CD4-positive, alpha-beta T cell (primary cell): ENCODE data around the gene PRDM16. TPM values are rescaled to one million over a fixed set of nuclear protein-coding genes. Genes with fewer than 3 reads are reported as not detected.

Experiments used
- ATAC-seq: fragments of 200-7000 bp; cut with Tn5 transposase; one replicate; pipeline ENCODE4 v1.10.0; 2022; ENCODE audit warnings: mild to moderate bottlenecking; ENCODE audit not compliant: poor library complexity
- CTCF ChIA-PET: fragments of 350-600 bp; sonication (Branson Sonifier 250); formaldehyde crosslinking; loops from one replicate; lab custom pipeline; 2021; ENCODE audit warnings: antibody characterized with exemption, inconsistent platforms; lab: Charles Lee
- POLR2A ChIA-PET: fragments of 350-600 bp; sonication (Branson Sonifier 250); formaldehyde crosslinking; loops from one replicate; lab custom pipeline; 2021; ENCODE audit warnings: antibody characterized with exemption, inconsistent platforms; lab: Charles Lee
- DNase-seq, 14 experiments: peaks; one replicate each; pipeline ENCODE4 v3.0.0-alpha.2; 2013 to 2020; ENCODE audit warnings: mixed read lengths in 2 of 14
- H3K27ac ChIP-seq, 2 donors: one replicate each; pipeline versions ENCODE4 v1.5.1 to v1.7.0; 2013; ENCODE audit warnings: low read length in 2 of 2, low read depth in 1 of 2, mild to moderate bottlenecking in 1 of 2
- H3K27me3 ChIP-seq, 2 experiments: 1 replicate in 1 of 2; 2 replicates in 1 of 2; pipeline versions ENCODE4 v1.6.1 to v1.7.0; 2013; ENCODE audit warnings: low read length in 2 of 2, control low read depth in 1 of 2, mild to moderate bottlenecking in 1 of 2, moderate library complexity in 1 of 2; ENCODE audit not compliant: insufficient read depth in 2 of 2, control insufficient read depth in 1 of 2
- H3K36me3 ChIP-seq: one replicate; pipeline ENCODE4 v1.6.1; 2013; ENCODE audit warnings: low read length, control low read depth; ENCODE audit not compliant: insufficient read depth
- H3K4me1 ChIP-seq: one replicate; pipeline ENCODE4 v1.6.1; 2013; ENCODE audit warnings: low read length, control low read depth; ENCODE audit not compliant: insufficient read depth
- H3K4me3 ChIP-seq: one replicate; pipeline ENCODE4 v1.5.1; 2013; ENCODE audit warnings: mild to moderate bottlenecking, low read length, moderate library complexity
- H3K9me3 ChIP-seq, 2 experiments: 1 replicate in 1 of 2; 2 replicates in 1 of 2; pipeline versions ENCODE4 v1.6.1 to v1.7.0; 2013; ENCODE audit warnings: low read length in 2 of 2, mild to moderate bottlenecking in 2 of 2, control low read depth in 1 of 2, moderate library complexity in 1 of 2; ENCODE audit not compliant: control insufficient read depth in 1 of 2, insufficient read depth in 1 of 2
- H3K27ac Mint-ChIP-seq: one replicate; pipeline ENCODE4 v1.8.0; 2020; ENCODE audit warnings: mixed read lengths
- H3K27me3 Mint-ChIP-seq: one replicate; pipeline ENCODE4 v1.8.0; 2021; ENCODE audit warnings: mixed read lengths
- H3K36me3 Mint-ChIP-seq: one replicate; pipeline ENCODE4 v1.8.0; 2021; ENCODE audit warnings: low read depth, mixed read lengths
- H3K4me1 Mint-ChIP-seq: one replicate; pipeline ENCODE4 v1.8.0; 2021; ENCODE audit warnings: low read depth, mixed read lengths
- H3K4me3 Mint-ChIP-seq: one replicate; pipeline ENCODE4 v1.8.0; 2020; ENCODE audit warnings: mild to moderate bottlenecking, mixed read lengths
- H3K9me3 Mint-ChIP-seq: one replicate; pipeline ENCODE4 v1.8.0; 2020; ENCODE audit warnings: mixed read lengths
- CTCF ChIP-seq: fragments of 200-600 bp; IDR thresholded peaks from one replicate; pipeline ENCODE4 v1.8.0; 2022; ENCODE audit warnings: antibody characterized with exemption, mild to moderate bottlenecking
- intact Hi-C, 2 experiments: fragments of 100-400 bp; cut with DNase I in 1 of 2; cut with micrococcal nuclease in 1 of 2; formaldehyde crosslinking; loops; one replicate each; pipeline versions ENCODE4 v1.15.1 to v1.9.0; 2023 to 2025; cut with DNase I, micrococcal nuclease
- total RNA-seq, 174 experiments: library from RNA in 2 of 174; stranded (reverse) in 2 of 174; gene quantifications; one replicate each; pipeline ENCODE4 v1.2.3 and lab custom pipeline; 2021 to 2026

Gene PRDM16
- total RNA-seq, 2 experiments from 2014 or later = not detected

- no peaks in the 10 kb centered on the region for H3K9me3 Mint-ChIP-seq
- Histone ChIP-seq H3K27me3 (no peaks in the 10 kb centered on the region), H3K4me3 (no peak overlapping the region), H3K9me3 (no peaks in the 10 kb centered on the region), H3K36me3 (no peaks in the 10 kb centered on the region), H3K27ac (no peak overlapping the region), H3K4me1 (no peaks in the 10 kb centered on the region)
- H3K27ac Mint-ChIP-seq = no peak overlapping the region
- ChIA-PET CTCF (no interaction called here), POLR2A (no interaction called here)
- H3K36me3 Mint-ChIP-seq = no peaks in the 10 kb centered on the region
- H3K4me3 Mint-ChIP-seq = no peak overlapping the region
- TF ChIP-seq CTCF = no peak
- H3K4me1 Mint-ChIP-seq = no peaks in the 10 kb centered on the region
- DNase-seq (no peak), ATAC-seq (no peak)
- no peaks in the 10 kb centered on the region for H3K27me3 Mint-ChIP-seq
- intact Hi-C loops = no loop called here
These were observed 361.4 kb downstream of the PRDM16 start for GRCh38 chr1:3430406-3430805.

- Mint-ChIP-seq H3K36me3 (no peaks in the 10 kb centered on the region), H3K27me3 (no peaks in the 10 kb centered on the region), H3K4me1 (no peaks in the 10 kb centered on the region), H3K9me3 (no peaks in the 10 kb centered on the region), H3K27ac (no peak overlapping the region), H3K4me3 (no peak overlapping the region)
- ChIA-PET POLR2A (no interaction called here), CTCF (no interaction called here)
- Histone ChIP-seq H3K27ac (no peak overlapping the region), H3K4me1 (no peaks in the 10 kb centered on the region), H3K9me3 (no peaks in the 10 kb centered on the region), H3K27me3 (no peaks in the 10 kb centered on the region), H3K36me3 (no peaks in the 10 kb centered on the region), H3K4me3 (no peak overlapping the region)
- DNase-seq = no peak
- intact Hi-C loops = no loop called here
- ATAC-seq = no peak
- no peak for TF ChIP-seq CTCF
These were observed 361.8 kb downstream of the PRDM16 start for GRCh38 chr1:3430820-3431219.

- Histone ChIP-seq H3K27ac (no peak overlapping the region), H3K4me1 (no peaks in the 10 kb centered on the region), H3K36me3 (no peaks in the 10 kb centered on the region), H3K4me3 (no peak overlapping the region), H3K27me3 (no peaks in the 10 kb centered on the region), H3K9me3 (no peaks in the 10 kb centered on the region)
- Mint-ChIP-seq H3K27ac (no peak overlapping the region), H3K4me1 (no peaks in the 10 kb centered on the region), H3K27me3 (no peaks in the 10 kb centered on the region), H3K36me3 (no peaks in the 10 kb centered on the region), H3K4me3 (no peak overlapping the region), H3K9me3 (no peaks in the 10 kb centered on the region)
- intact Hi-C loops = no loop called here
- TF ChIP-seq CTCF = no peak
- ATAC-seq (no peak), DNase-seq (no peak)
- ChIA-PET CTCF (no interaction called here), POLR2A (no interaction called here)
These were observed 362.3 kb downstream of the PRDM16 start for GRCh38 chr1:3431266-3431665.
